DND-41 (cell line): ENCODE measurements around the gene ZNF134.
A peak's percentile ranks its signal among the peaks of the same experiment; 100 is the strongest.

Source experiments
- ATAC-seq: fragments of 200-7000 bp; cut with Tn5 transposase; 3 replicates; pipeline ENCODE4 v1.9.1; 2021; ENCODE audit warnings: low read depth; ENCODE audit not compliant: insufficient read depth
- DNase-seq: peaks from one replicate; pipeline ENCODE4 v3.0.0-alpha.2; 2020
- H2AFZ ChIP-seq: 2 replicates; pipeline ENCODE4 v1.6.0; 2012; ENCODE audit warnings: low read depth, low read length
- H3K27ac ChIP-seq: 2 replicates; pipeline ENCODE4 v1.5.1; 2012; ENCODE audit warnings: low read length, inconsistent platforms
- H3K27me3 ChIP-seq: fragments of 200-600 bp; sonication (generic); 2 replicates; pipeline ENCODE4 v1.6.0; 2012; ENCODE audit warnings: low read length, mild to moderate bottlenecking, inconsistent platforms; ENCODE audit not compliant: insufficient read depth, poor library complexity
- H3K36me3 ChIP-seq: 2 replicates; pipeline ENCODE4 v1.5.1; 2012; ENCODE audit warnings: low read length, inconsistent platforms; ENCODE audit not compliant: insufficient read depth
- H3K4me1 ChIP-seq: 2 replicates; pipeline ENCODE4 v1.5.1; 2012; ENCODE audit warnings: mild to moderate bottlenecking, low read length; ENCODE audit not compliant: insufficient read depth
- H3K4me2 ChIP-seq: 2 replicates; pipeline ENCODE4 v1.6.0; 2012; ENCODE audit warnings: mild to moderate bottlenecking, moderate library complexity, low read length, inconsistent platforms; ENCODE audit not compliant: insufficient read depth
- H3K4me3 ChIP-seq, 2 experiments: fragments of 200-600 bp in 1 of 2; shearing (Covaris generic) in 1 of 2; 2 replicates each; pipeline ENCODE4 v1.5.1; 2012 to 2016; ENCODE audit warnings: inconsistent platforms in 2 of 2, low read length in 2 of 2, mild to moderate bottlenecking in 2 of 2, low read depth in 1 of 2, moderate library complexity in 1 of 2
- H3K79me2 ChIP-seq: 2 replicates; pipeline ENCODE4 v1.6.0; 2012; ENCODE audit warnings: low read length, inconsistent platforms; ENCODE audit not compliant: insufficient read depth
- H3K9ac ChIP-seq: 2 replicates; pipeline ENCODE4 v1.6.0; 2012; ENCODE audit warnings: low read depth, mild to moderate bottlenecking, inconsistent platforms, low read length, moderate library complexity
- H3K9me3 ChIP-seq: 2 replicates; pipeline ENCODE4 v1.5.1; 2012; ENCODE audit warnings: low read length, moderate library complexity, mild to moderate bottlenecking, inconsistent platforms; ENCODE audit not compliant: insufficient read depth, severe bottlenecking
- H4K20me1 ChIP-seq: 2 replicates; pipeline ENCODE4 v1.6.0; 2012; ENCODE audit warnings: low read length; ENCODE audit not compliant: insufficient read depth
- CTCF ChIP-seq: IDR thresholded peaks from 2 replicates; pipeline ENCODE4 v1.5.1; 2012; ENCODE audit warnings: borderline replicate concordance, low read length, moderate library complexity, mild to moderate bottlenecking; ENCODE audit not compliant: poor library complexity, severe bottlenecking; ENCODE audit errors: extremely low read depth
- EZH2 ChIP-seq: IDR thresholded peaks from 3 replicates; pipeline ENCODE4 v1.6.1; 2012; ENCODE audit warnings: borderline replicate concordance, low read depth, mild to moderate bottlenecking, moderate library complexity, low read length, inconsistent platforms; ENCODE audit not compliant: severe bottlenecking

Gene ZNF134

GRCh38 chr19:57583104-57583520, 30.9 kb upstream of the ZNF134 start:
- Histone ChIP-seq H3K4me1 (peaks cover 37% of the 10 kb centered on the region), H3K4me2 (peak overlapping the region; percentile 98), H4K20me1 (no peaks in the 10 kb centered on the region), H3K27ac (no peak overlapping the region), H3K4me3 (peak overlapping the region in 1 of 2 experiments; percentile 94; a peak in 2 of 4 replicates), H3K36me3 (peaks cover 45% of the 10 kb centered on the region), H3K9ac (peak overlapping the region; percentile 76; the same call in 1 of the 2 replicates), H3K79me2 (peaks cover 43% of the 10 kb centered on the region), H2AFZ (peak overlapping the region; percentile 99), H3K27me3 (no peaks in the 10 kb centered on the region), H3K9me3 (peaks cover 54% of the 10 kb centered on the region)
- no peak for ATAC-seq
- no peak for DNase-seq
- TF ChIP-seq EZH2 (no peak), CTCF (no peak)

GRCh38 chr19:57583521-57584416, 30.3 kb upstream of the ZNF134 start, which contains the start of gene ZIK1:
Gene ZIK1, plus strand, starts transcription at chr19:57584145. Its CDS starts 212 bp downstream, at chr19:57584357.
- ATAC-seq (peak; percentile 91), DNase-seq (peak; percentile 95)
- Histone ChIP-seq H3K4me3 (peak within 1 kb of the TSS; percentile 75 to 94), H4K20me1 (no peaks in the 10 kb centered on the region), H3K27me3 (no peaks in the 10 kb centered on the region), H3K4me1 (peaks cover 33% of the 10 kb centered on the region), H3K9me3 (peaks cover 60% of the 10 kb centered on the region), H3K27ac (peak within 1 kb of the TSS; percentile 72), H2AFZ (peak within 1 kb of the TSS; percentile 99), H3K4me2 (peak within 1 kb of the TSS; percentile 98), H3K79me2 (peaks cover 37% of the 10 kb centered on the region), H3K9ac (peak within 1 kb of the TSS; percentile 76), H3K36me3 (peaks cover 46% of the 10 kb centered on the region)
- TF ChIP-seq EZH2, result no peak
- peak; percentile 47 for TF ChIP-seq CTCF

GRCh38 chr19:57587529-57587928, 26.5 kb upstream of the ZNF134 start:
- Histone ChIP-seq H4K20me1 (no peaks in the 10 kb centered on the region), H3K36me3 (peaks cover 80% of the 10 kb centered on the region), H3K9me3 (peaks cover 86% of the 10 kb centered on the region), H3K79me2 (peaks cover 37% of the 10 kb centered on the region), H3K27me3 (no peaks in the 10 kb centered on the region), H2AFZ (no peak overlapping the region), H3K4me3 (no peak overlapping the region), H3K27ac (no peak overlapping the region), H3K4me1 (peaks cover 24% of the 10 kb centered on the region), H3K9ac (no peak overlapping the region), H3K4me2 (no peak overlapping the region)
- DNase-seq (no peak), ATAC-seq (no peak)
- TF ChIP-seq CTCF (no peak), EZH2 (no peak)
